ENCODE data around the gene CBX5. TPM values are rescaled to one million over a fixed set of nuclear protein-coding genes. Genes with fewer than 3 reads are reported as not detected.

Gene CBX5
- total RNA-seq, 1 experiment from 2014 or later = 85.5 TPM

GRCh38 chr12:54311051-54311450, 31.1 kb upstream of the CBX5 start:
- no peaks in the 10 kb centered on the region for H3K36me3 Mint-ChIP-seq (ENCODE audit: insufficient read depth, unreplicated experiment)
- no peaks in the 10 kb centered on the region for H3K4me1 ChIP-seq
- intact Hi-C loops (cut with micrococcal nuclease; ENCODE audit: unreplicated experiment) = no loop called here
- H3K9me3 Mint-ChIP-seq (ENCODE audit: unreplicated experiment) = no peaks in the 10 kb centered on the region
- ChIA-PET POLR2A (interaction anchor here (0.5 to 0.7 kb wide), 3 partner anchors 10 to 31 kb away, joined by 4 to 6 read pairs (median 4); partner anchors contain the start of genes CBX5, COPZ1 and NFE2), CTCF (interaction anchor here (0.6 kb wide), 1 partner anchor 14 kb away, joined by 4 read pairs; the partner anchor contains the start of gene COPZ1)
- H3K4me3 ChIP-seq (ENCODE audit: low read depth, low read length) = no peak overlapping the region
- H3K36me3 ChIP-seq (ENCODE audit: control insufficient read depth, insufficient read depth, low read length) = no peaks in the 10 kb centered on the region
- no peaks in the 10 kb centered on the region for H3K27me3 Mint-ChIP-seq (ENCODE audit: insufficient read depth, unreplicated experiment)
- H3K27ac Mint-ChIP-seq (ENCODE audit: unreplicated experiment) = no peak overlapping the region
- no peaks in the 10 kb centered on the region for H3K4me1 Mint-ChIP-seq (ENCODE audit: low read depth, unreplicated experiment)
- BruUV-seq (replicated peaks) = no TSS peak
- H3K9me3 ChIP-seq = no peaks in the 10 kb centered on the region
- H3K4me3 Mint-ChIP-seq (ENCODE audit: unreplicated experiment) = no peak overlapping the region
- TF ChIP-seq CTCF (IDR thresholded peaks at IDR 0.05; ENCODE audit: insufficient read depth in 1 of 2, low read depth in 1 of 2, low read length in 1 of 2, severe bottlenecking in 1 of 2, unreplicated experiment in 1 of 2) = no peak
- DNase-seq = no peak
- H3K27me3 ChIP-seq (replicated peaks; ENCODE audit: control insufficient read depth, insufficient read depth, low read length) = no peaks in the 10 kb centered on the region

- Mint-ChIP-seq H3K27me3 (ENCODE audit: insufficient read depth, unreplicated experiment) (no peaks in the 10 kb centered on the region), H3K4me1 (ENCODE audit: low read depth, unreplicated experiment) (peaks cover 20% of the 10 kb centered on the region), H3K9me3 (ENCODE audit: unreplicated experiment) (no peaks in the 10 kb centered on the region), H3K27ac (ENCODE audit: unreplicated experiment) (no peak overlapping the region), H3K4me3 (ENCODE audit: unreplicated experiment) (no peak overlapping the region), H3K36me3 (ENCODE audit: insufficient read depth, unreplicated experiment) (no peaks in the 10 kb centered on the region)
- no TSS peak for BruUV-seq (replicated peaks)
- Histone ChIP-seq H3K36me3 (ENCODE audit: control insufficient read depth, insufficient read depth, low read length) (no peaks in the 10 kb centered on the region), H3K4me1 (peaks cover 18% of the 10 kb centered on the region), H3K27me3 (replicated peaks; ENCODE audit: control insufficient read depth, insufficient read depth, low read length) (no peaks in the 10 kb centered on the region), H3K9me3 (no peaks in the 10 kb centered on the region), H3K4me3 (ENCODE audit: low read depth, low read length) (no peak overlapping the region)
- no peak for DNase-seq
- intact Hi-C loops (cut with micrococcal nuclease; ENCODE audit: unreplicated experiment) = no loop called here
- CTCF ChIA-PET = interaction anchor here (0.8 kb wide), 1 partner anchor 72 kb away, joined by 3 read pairs; no protein-coding TSS in a partner anchor
- TF ChIP-seq CTCF (IDR thresholded peaks at IDR 0.05; ENCODE audit: insufficient read depth in 1 of 2, low read depth in 1 of 2, low read length in 1 of 2, severe bottlenecking in 1 of 2, unreplicated experiment in 1 of 2) = no peak
- POLR2A ChIA-PET = interaction anchor here (0.6 kb wide), 1 partner anchor 12 kb away, joined by 3 read pairs; no protein-coding TSS in a partner anchor
Measured at GRCh38 chr12:54306925-54307741, 27.2 kb upstream of the CBX5 start.

GRCh38 chr12:54304187-54304810, 24.4 kb upstream of the CBX5 start:
- H3K4me3 ChIP-seq (ENCODE audit: low read depth, low read length) = no peak overlapping the region
- ChIA-PET POLR2A (interaction anchor here (1.0 kb wide), 1 partner anchor 25 kb away, joined by 6 read pairs; the partner anchor contains the start of gene CBX5), CTCF (interaction anchor here (0.6 to 1.5 kb wide), 5 partner anchors 11 to 65 kb away, joined by 3 to 7 read pairs (median 4); partner anchors contain the start of gene COPZ1)
- intact Hi-C loops (cut with micrococcal nuclease; ENCODE audit: unreplicated experiment) = loop anchor here (5.0 kb wide), 1 partner anchor 33 kb away; no protein-coding TSS in a partner anchor
- peak; percentile 81 for DNase-seq
- Mint-ChIP-seq H3K27me3 (ENCODE audit: insufficient read depth, unreplicated experiment) (no peaks in the 10 kb centered on the region), H3K27ac (ENCODE audit: unreplicated experiment) (peak overlapping the region; percentile 65), H3K4me1 (ENCODE audit: low read depth, unreplicated experiment) (peaks cover 37% of the 10 kb centered on the region), H3K9me3 (ENCODE audit: unreplicated experiment) (no peaks in the 10 kb centered on the region), H3K4me3 (ENCODE audit: unreplicated experiment) (no peak overlapping the region), H3K36me3 (ENCODE audit: insufficient read depth, unreplicated experiment) (no peaks in the 10 kb centered on the region)
- BruUV-seq (replicated peaks) = no TSS peak
- no peak for TF ChIP-seq CTCF (IDR thresholded peaks at IDR 0.05; ENCODE audit: insufficient read depth in 1 of 2, low read depth in 1 of 2, low read length in 1 of 2, severe bottlenecking in 1 of 2, unreplicated experiment in 1 of 2)
- H3K9me3 ChIP-seq = no peaks in the 10 kb centered on the region
- no peaks in the 10 kb centered on the region for H3K27me3 ChIP-seq (replicated peaks; ENCODE audit: control insufficient read depth, insufficient read depth, low read length)
- peaks cover 32% of the 10 kb centered on the region for H3K4me1 ChIP-seq
- H3K36me3 ChIP-seq (ENCODE audit: control insufficient read depth, insufficient read depth, low read length) = no peaks in the 10 kb centered on the region
